ENCODE results near the gene TRMT112. TPM values are rescaled to one million over a fixed set of nuclear protein-coding genes. Genes with fewer than 3 reads are reported as not detected.

TRMT112 gene
- total RNA-seq, 2 donors from 2014 or later, result 145 to 154 TPM

DNA sequence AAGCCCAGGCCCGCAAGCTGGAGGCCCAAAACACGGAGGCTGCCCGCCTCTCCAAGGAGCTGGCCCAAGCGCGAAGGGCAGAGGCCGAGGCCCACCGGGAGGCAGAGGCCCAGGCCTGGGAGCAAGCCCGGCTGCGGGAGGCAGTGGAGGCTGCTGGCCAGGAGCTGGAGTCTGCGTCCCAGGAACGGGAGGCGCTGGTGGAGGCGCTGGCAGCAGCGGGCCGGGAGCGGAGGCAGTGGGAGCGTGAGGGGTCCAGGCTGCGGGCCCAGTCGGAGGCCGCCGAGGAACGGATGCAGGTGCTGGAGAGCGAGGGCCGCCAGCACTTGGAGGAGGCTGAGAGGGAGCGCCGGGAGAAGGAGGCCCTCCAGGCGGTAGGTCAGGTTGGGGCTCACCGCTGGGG lies 27.4 kb upstream of the TRMT112 start:
- H3K4me3 Mint-ChIP-seq, result no peak overlapping the region
- no peaks in the 10 kb centered on the region for H3K27me3 Mint-ChIP-seq (ENCODE audit: low read depth)
- no peak overlapping the region for H3K27ac Mint-ChIP-seq
- H3K36me3 Mint-ChIP-seq (ENCODE audit: insufficient read depth in 2 of 2), result peaks cover 4 to 11% of the 10 kb centered on the region in 2 donors
- no peaks in the 10 kb centered on the region for H3K9me3 Mint-ChIP-seq
- no peak for ATAC-seq (replicated peaks in 1 of 2)
- H3K4me1 Mint-ChIP-seq (ENCODE audit: low read depth), result peaks cover 37% of the 10 kb centered on the region
- no peak for DNase-seq

DNA sequence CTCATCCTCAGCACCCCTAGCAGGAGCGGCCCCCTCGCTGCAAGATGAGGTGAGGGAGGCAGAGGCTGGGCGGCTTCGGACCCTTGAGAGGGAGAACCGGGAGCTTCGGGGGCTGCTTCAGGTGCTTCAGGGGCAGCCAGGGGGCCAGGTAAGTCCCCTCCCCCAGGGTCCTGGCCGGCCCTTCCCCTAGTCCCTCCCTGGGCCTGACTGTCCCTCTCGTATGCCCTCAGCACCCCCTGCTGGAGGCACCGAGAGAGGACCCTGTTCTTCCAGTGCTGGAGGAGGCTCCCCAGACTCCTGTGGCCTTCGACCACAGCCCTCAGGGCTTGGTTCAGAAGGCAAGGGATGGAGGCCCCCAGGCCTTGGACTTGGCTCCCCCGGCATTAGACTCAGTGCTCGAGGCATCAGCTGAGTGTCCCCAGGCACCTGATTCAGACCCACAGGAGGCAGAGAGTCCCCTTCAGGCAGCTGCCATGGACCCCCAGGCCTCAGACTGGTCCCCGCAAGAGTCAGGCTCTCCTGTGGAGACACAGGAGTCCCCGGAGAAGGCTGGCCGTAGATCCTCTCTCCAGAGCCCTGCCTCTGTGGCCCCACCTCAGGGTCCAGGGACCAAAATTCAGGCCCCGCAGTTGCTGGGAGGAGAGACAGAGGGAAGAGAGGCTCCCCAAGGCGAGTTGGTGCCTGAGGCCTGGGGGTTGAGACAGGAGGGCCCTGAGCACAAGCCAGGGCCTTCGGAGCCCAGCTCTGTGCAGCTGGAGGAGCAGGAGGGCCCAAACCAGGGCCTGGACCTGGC lies 26.6 kb upstream of the TRMT112 start:
- ATAC-seq (replicated peaks in 1 of 2), result no peak
- no peak overlapping the region for H3K27ac Mint-ChIP-seq
- H3K4me3 Mint-ChIP-seq, result no peak overlapping the region
- H3K27me3 Mint-ChIP-seq (ENCODE audit: low read depth), result no peaks in the 10 kb centered on the region
- no peaks in the 10 kb centered on the region for H3K9me3 Mint-ChIP-seq
- peaks cover 4 to 15% of the 10 kb centered on the region in 2 donors for H3K36me3 Mint-ChIP-seq (ENCODE audit: insufficient read depth in 2 of 2)
- H3K4me1 Mint-ChIP-seq (ENCODE audit: low read depth), result peaks cover 45% of the 10 kb centered on the region
- peak in 1 of 2 donors; percentile 30 for DNase-seq

DNA sequence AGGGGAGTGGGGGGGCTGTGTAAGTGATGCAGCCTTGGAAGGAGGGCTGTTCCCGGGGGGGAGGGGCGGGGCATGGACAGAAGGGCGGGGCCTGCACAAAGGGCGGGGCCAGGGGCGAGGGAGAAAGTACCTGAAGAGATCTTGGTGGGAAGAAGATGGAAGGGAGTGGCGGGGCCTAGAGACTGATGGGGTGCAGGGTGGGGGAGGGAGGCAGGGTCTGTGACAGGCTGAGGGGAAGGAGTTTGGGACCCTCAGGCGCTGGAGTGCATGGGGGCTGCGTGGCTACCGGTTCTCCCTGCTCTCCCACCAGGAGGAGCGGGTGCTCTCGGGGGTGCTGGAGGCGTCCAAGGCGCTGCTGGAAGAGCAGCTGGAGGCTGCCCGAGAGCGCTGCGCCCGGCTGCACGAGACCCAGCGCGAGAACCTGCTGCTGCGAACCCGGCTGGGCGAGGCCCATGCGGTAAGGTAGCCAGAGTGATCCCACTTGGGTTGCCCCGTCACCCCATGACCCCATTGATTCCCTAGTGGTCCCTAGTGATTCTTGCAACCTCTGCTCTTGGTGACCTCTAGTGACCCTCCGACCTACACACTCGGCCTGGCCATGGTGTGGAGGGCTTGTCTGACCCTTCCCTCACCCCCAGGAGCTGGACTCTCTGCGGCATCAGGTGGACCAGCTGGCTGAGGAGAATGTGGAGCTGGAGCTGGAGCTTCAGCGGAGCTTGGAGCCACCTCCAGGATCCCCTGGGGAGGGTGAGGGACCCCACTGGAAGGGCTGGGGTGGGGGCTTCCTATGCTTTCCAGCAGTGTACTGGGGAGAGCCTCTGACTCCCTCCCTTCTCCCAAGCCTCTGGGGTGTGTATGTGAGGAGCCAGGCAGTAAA lies 25.7 kb upstream of the TRMT112 start:
- no peak overlapping the region for H3K27ac Mint-ChIP-seq
- no peaks in the 10 kb centered on the region for H3K27me3 Mint-ChIP-seq (ENCODE audit: low read depth)
- H3K36me3 Mint-ChIP-seq (ENCODE audit: insufficient read depth in 2 of 2), result peaks cover 4 to 15% of the 10 kb centered on the region in 2 donors
- H3K4me3 Mint-ChIP-seq, result peak overlapping the region; percentile 1 to 96
- DNase-seq, result no peak
- no peak for ATAC-seq (replicated peaks in 1 of 2)
- no peaks in the 10 kb centered on the region for H3K9me3 Mint-ChIP-seq
- H3K4me1 Mint-ChIP-seq (ENCODE audit: low read depth), result peaks cover 54% of the 10 kb centered on the region

DNA sequence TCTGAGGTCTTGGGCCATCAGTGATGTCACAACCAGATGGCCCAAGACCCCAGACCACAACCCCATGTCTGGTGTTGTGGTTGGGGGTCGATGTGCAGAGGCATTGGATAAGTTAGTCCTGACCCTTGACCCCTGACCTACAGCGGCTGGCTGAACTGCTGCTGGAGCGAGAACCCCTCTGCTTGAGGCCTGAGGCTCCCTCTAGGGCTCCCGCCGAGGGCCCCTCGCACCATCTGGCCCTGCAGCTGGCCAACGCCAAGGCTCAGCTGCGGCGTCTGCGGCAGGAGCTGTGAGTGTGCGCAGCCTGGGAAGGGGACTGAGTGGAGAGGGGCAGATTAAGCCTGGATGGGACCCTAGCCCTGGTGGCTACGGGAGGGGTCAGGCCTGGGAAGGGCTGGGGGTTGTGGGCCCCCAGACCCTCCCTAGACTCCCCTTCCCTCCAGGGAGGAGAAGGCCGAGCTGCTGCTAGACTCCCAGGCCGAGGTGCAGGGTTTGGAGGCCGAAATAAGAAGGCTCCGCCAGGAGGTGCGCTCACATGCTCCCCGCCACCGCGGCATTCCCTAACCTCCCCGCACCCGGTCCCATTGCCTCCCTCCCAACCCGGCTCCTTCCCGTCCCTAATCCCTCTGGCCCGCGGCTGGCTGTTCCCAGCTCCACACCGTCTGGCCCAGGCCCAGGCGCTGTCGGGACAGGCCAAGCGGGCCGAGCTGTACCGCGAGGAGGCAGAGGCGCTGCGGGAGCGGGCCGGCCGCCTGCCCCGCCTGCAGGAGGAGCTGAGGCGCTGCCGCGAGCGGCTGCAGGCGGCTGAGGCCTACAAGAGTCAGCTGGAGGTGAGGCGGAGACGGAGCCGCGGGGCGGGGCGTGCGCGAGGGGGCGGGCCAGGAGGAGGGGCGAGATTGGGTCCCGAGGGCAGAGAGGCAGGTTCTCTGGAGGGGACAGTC lies 24.8 kb upstream of the TRMT112 start:
- H3K9me3 Mint-ChIP-seq, result no peaks in the 10 kb centered on the region
- no peak overlapping the region for H3K27ac Mint-ChIP-seq
- DNase-seq, result peak; percentile 95 to 96
- peaks cover 2 to 17% of the 10 kb centered on the region in 2 donors for H3K36me3 Mint-ChIP-seq (ENCODE audit: insufficient read depth in 2 of 2)
- peak; percentile 81 to 87 for ATAC-seq (replicated peaks in 1 of 2)
- no peaks in the 10 kb centered on the region for H3K27me3 Mint-ChIP-seq (ENCODE audit: low read depth)
- H3K4me1 Mint-ChIP-seq (ENCODE audit: low read depth), result peaks cover 58% of the 10 kb centered on the region
- peak overlapping the region; percentile 30 to 96 for H3K4me3 Mint-ChIP-seq

DNA sequence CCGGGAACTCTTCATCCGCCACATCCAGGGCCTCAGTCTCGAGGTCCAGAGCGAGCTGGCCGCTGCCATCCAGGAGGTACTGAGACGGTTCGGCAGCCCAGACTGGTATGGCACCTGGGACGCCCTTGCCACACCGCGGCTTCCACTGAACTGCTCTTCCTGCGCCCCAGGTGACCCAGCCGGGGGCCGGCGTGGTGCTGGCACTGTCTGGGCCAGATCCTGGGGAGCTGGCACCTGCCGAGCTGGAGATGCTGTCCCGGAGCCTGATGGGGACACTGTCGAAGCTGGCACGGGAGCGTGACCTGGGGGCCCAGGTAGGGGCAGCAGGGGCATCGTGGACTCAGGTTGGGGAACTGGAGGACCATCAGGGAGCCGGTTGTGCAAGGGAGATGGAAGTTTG lies 24.1 kb upstream of the TRMT112 start:
- ATAC-seq (replicated peaks in 1 of 2) (no peak), DNase-seq (no peak)
- Mint-ChIP-seq H3K27ac (no peak overlapping the region), H3K9me3 (no peaks in the 10 kb centered on the region), H3K4me3 (peak overlapping the region; percentile 87 to 96), H3K36me3 (ENCODE audit: insufficient read depth in 2 of 2) (peaks cover 2 to 17% of the 10 kb centered on the region in 2 donors), H3K4me1 (ENCODE audit: low read depth) (peaks cover 58% of the 10 kb centered on the region), H3K27me3 (ENCODE audit: low read depth) (no peaks in the 10 kb centered on the region)

DNA sequence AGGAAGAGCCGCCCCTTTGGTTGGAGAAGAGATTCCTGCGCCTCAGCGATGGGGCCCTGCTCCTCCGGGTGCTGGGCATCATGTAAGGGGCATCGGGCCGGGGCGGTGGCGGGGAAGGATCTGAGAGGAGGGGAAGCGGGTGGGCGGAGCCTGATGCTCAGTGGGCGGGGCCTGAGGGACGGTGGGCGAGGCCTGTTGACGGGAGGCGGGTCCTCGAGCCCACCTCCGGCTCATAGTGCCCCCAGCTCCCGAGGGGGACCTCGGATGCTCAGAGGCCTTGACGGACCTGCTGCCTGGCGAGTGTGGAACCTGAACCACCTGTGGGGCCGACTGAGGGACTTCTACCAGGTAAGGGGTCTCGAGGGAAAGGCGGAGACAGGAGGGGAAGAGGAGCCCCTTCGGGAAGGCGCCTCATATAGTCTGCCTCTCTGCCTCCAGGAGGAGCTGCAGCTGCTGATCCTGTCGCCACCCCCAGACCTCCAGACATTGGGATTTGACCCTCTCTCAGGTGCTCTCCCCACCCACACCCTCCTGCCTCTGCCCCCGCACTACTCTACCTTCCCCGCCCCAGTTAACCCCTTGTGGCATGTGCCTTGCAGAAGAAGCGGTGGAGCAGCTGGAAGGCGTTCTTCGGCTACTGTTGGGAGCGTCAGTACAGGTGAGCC lies 23.4 kb upstream of the TRMT112 start:
- DNase-seq (peak; percentile 86 to 87), ATAC-seq (replicated peaks in 1 of 2) (peak; percentile 55 to 56)
- peaks cover 58% of the 10 kb centered on the region for H3K4me1 Mint-ChIP-seq (ENCODE audit: low read depth)
- H3K4me3 Mint-ChIP-seq, result peak overlapping the region; percentile 87 to 96
- no peaks in the 10 kb centered on the region for H3K27me3 Mint-ChIP-seq (ENCODE audit: low read depth)
- H3K36me3 Mint-ChIP-seq (ENCODE audit: insufficient read depth in 2 of 2), result peaks cover under 1 to 17% of the 10 kb centered on the region in 2 donors
- no peaks in the 10 kb centered on the region for H3K9me3 Mint-ChIP-seq
- peak overlapping the region; percentile 97 for H3K27ac Mint-ChIP-seq

DNA sequence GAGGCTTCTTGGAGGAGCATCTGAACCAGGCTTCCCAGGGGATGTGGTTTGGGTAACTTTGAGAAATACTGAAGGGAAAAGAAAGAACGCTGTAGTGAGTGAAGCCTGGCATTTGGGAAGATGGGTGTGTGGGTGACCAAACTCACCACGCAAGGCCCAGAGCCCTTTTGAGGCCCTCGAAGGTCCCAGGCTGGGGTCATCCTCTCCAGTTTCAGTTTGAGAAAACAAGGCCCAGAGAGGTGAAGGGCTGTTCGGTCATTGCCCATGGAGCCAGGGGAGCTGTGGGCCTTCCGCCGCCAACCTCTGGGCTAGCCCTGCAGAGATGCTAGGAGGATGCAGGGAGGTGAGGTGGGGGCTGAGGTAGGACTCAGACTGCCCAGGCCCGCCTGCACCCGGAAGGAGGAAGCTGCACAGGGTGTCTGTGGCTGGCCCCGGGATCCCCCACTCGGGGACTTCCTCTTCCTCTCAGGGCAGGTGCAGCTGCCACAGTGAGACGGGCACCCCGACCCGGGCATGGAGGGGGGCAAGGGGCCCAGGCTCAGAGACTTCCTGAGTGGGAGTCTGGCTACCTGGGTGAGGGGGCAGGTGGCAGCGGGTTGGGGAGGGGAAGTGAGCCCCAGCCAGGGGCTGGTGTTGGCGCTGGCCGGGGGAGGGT lies 22.5 kb upstream of the TRMT112 start, which contains the start of gene CCDC88B:
TSS of gene CCDC88B (plus strand) at position 451 of the 655 bp plus-strand sequence. CDS start at position 514, 63 bp downstream.
- no peaks in the 10 kb centered on the region for H3K27me3 Mint-ChIP-seq (ENCODE audit: low read depth)
- peak within 1 kb of the TSS; percentile 87 to 96 for H3K4me3 Mint-ChIP-seq
- H3K4me1 Mint-ChIP-seq (ENCODE audit: low read depth), result peaks cover 58% of the 10 kb centered on the region
- peaks cover 0 to 13% of the 10 kb centered on the region in 2 donors for H3K36me3 Mint-ChIP-seq (ENCODE audit: insufficient read depth in 2 of 2)
- DNase-seq, result peak; percentile 89
- ATAC-seq (replicated peaks in 1 of 2), result peak; percentile 78 to 83
- H3K27ac Mint-ChIP-seq, result peak within 1 kb of the TSS; percentile 97
- no peaks in the 10 kb centered on the region for H3K9me3 Mint-ChIP-seq

DNA sequence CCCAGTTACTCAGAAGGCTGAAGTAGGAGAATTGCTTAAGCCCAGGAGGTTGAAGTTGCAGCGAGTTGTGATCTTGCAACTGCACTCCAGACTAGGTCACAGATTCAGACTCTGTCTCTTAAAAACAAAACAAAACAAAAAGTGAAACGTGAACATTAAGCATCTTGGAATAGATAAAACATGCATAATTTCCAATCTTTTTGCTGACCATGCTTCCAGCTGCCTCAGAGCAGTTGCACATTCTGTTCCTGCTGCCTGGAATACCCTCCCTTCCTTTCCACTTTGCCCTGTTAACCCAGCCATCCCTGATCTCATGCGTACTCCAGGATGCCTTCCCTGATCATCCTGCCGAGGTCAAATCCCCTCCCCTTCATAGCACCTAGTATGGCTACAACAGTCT lies 21.9 kb upstream of the TRMT112 start:
- DNase-seq (no peak), ATAC-seq (replicated peaks in 1 of 2) (no peak)
- peaks cover 60% of the 10 kb centered on the region for H3K4me1 Mint-ChIP-seq (ENCODE audit: low read depth)
- no peaks in the 10 kb centered on the region for H3K9me3 Mint-ChIP-seq
- peak overlapping the region; percentile 82 for H3K27ac Mint-ChIP-seq
- H3K4me3 Mint-ChIP-seq, result peak overlapping the region; percentile 87 to 96
- no peaks in the 10 kb centered on the region for H3K27me3 Mint-ChIP-seq (ENCODE audit: low read depth)
- H3K36me3 Mint-ChIP-seq (ENCODE audit: insufficient read depth in 2 of 2), result peaks cover 0 to 12% of the 10 kb centered on the region in 2 donors

DNA sequence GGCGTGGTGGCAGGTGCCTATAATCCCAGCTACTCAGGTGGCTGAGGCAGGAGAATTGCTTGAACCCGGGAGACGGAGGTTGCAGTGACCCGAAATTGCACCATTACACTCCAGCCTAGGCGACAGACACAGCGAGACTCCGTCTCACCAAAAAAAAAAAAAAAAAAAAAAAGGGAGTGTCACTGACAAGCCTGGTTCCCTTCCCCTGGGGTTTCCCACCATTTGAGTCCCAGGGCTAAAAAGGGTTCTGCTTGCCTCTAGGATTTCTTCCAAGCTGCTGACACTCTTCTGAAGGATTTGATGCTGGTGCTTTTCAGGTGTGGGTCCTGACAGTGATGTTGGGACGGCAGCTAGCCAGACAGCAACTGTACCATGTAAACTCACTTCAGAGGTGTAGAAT lies 21.4 kb upstream of the TRMT112 start:
- no peak for ATAC-seq (replicated peaks in 1 of 2)
- Mint-ChIP-seq H3K9me3 (no peaks in the 10 kb centered on the region), H3K4me1 (ENCODE audit: low read depth) (peaks cover 60% of the 10 kb centered on the region), H3K27me3 (ENCODE audit: low read depth) (no peaks in the 10 kb centered on the region), H3K4me3 (peak overlapping the region; percentile 87 to 96), H3K27ac (peak overlapping the region; percentile 82), H3K36me3 (ENCODE audit: insufficient read depth in 2 of 2) (peaks cover 0 to 12% of the 10 kb centered on the region in 2 donors)
- no peak for DNase-seq

DNA sequence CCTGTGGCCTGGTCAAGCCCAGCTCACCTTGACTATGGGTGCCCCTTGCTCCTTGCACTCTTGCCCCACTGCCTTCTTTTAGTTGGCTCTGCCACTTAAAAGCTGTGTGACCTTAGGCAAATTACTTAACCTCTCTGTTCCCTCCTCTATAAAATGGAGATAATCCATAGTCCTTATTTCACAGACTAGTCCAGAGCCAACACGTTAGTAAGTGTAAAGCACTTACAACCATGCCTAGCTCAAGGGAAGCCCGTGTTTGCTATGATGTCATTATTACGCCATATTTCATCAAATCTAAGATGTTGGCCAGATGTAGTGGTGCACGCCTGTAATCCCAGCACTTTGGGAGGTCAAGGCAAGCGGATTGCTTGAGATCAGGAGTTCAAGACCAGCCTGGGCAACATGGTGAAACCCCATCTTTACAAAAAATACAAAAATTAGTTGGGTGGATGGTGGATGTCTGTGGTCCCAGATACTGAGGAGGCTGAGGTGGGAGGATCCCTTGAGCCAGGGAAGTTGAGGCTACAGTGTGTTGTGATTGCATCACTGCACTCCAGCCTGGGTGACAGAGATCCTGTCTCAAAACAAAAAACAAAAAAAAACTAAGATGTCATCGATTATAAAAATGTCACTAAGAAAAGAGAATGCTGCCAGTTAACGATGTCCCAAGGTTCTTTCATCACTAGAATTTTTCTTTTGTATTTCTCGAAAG lies 20.3 kb upstream of the TRMT112 start:
- H3K4me3 Mint-ChIP-seq, result peak overlapping the region in 1 of 2 donors; percentile 87
- peaks cover 0 to 12% of the 10 kb centered on the region in 2 donors for H3K36me3 Mint-ChIP-seq (ENCODE audit: insufficient read depth in 2 of 2)
- no peaks in the 10 kb centered on the region for H3K9me3 Mint-ChIP-seq
- peak overlapping the region; percentile 48 for H3K27ac Mint-ChIP-seq
- DNase-seq (no peak), ATAC-seq (replicated peaks in 1 of 2) (no peak)
- H3K27me3 Mint-ChIP-seq (ENCODE audit: low read depth), result no peaks in the 10 kb centered on the region
- H3K4me1 Mint-ChIP-seq (ENCODE audit: low read depth), result peaks cover 56% of the 10 kb centered on the region

Data from activated T-cell treated with anti-CD3 and anti-CD28 coated beads, Interleukin-2, amount 50 U/mL, for 72 hours (primary cell).